ENCODE measurements around the gene C1RL.

C1RL gene

GRCh38 chr12:7108796-7109571 is at the start of gene C1RL:
Gene C1RL, minus strand, starts transcription at chr12:7109214. Its CDS starts 34 bp downstream, at chr12:7109180.
- peak; percentile 77 for DNase-seq

GRCh38 chr12:7157391-7157790 is 48.4 kb upstream of the C1RL start:
- no peak for DNase-seq

- DNase-seq, result no peak
These were observed 47.5 kb upstream of the C1RL start for GRCh38 chr12:7156259-7157197.

- DNase-seq, result peak; percentile 65
These were observed 46.5 kb upstream of the C1RL start for GRCh38 chr12:7155471-7156034.

DNA sequence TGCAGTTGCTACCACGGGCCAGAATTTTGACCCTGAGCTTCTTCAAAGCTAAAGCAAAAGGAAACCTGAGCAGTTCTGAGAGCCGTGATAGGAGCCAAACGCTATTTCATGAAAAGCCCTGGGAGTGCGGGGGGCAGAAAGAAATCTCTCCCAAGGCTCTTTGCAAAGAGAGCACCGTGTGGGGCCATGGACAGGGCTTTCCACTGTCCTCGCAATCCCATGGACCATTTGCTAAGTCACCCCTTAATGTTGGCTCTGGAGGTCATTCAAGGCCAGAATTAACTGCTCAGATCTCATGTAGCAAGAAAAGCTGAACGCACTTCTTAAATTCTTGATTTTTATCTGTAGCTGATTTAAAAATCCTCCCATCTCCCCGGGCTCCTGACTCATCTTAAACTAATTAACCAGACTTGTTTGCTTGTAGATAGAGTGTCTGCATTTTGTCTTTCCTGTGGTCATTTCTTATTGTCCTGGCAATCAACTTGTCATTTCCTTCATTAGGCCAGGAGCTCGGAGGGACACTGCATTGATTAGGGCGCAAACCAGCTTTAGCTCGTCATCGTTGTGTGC is 46.0 kb upstream of the C1RL start:
- no peak for DNase-seq

- DNase-seq, result no peak
These were observed 45.0 kb upstream of the C1RL start for GRCh38 chr12:7154042-7154441.

DNA sequence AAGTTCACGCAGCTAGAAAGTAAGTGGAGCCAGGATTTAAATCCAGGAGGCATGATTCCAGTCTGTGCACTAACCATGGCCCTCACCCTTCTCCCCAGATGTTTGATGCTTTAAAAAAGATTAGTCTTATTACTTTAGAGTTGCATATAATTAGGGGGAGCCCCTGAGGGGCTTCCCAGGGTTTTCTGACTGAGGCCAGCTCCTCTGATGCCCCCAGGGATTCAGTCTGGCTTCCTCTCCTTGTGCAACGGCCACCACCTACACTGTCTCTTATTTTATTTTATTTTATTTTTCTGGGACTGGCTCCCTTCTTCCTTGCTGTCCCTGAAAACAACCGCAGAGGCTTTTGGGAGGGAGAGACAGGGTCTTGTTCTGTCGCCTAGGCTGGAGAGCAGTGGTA is 43.8 kb upstream of the C1RL start:
- DNase-seq, result no peak

DNA sequence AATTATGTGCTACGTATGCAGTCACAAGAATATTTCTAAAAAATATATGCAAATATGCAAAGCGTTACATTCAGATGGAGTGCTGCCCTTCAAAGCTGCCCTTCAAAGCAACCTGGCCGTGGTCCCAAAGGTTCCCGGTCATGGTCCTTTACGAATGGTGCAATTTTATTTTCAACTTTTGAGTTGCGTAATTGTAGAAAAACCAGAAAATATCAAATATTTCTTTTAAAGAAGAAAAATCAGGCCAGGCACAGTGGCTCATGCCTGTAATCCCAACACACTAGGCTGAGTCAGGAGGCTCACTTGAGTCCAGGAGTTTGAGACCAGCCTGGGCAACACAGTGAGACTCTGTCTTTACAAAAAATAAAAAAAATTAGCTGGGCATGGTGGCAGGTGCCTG is 42.5 kb upstream of the C1RL start:
- DNase-seq, result no peak

GRCh38 chr12:7150841-7151240 is 41.8 kb upstream of the C1RL start:
- no peak for DNase-seq

GRCh38 chr12:7150356-7150755 is 41.3 kb upstream of the C1RL start:
- no peak for DNase-seq

DNA sequence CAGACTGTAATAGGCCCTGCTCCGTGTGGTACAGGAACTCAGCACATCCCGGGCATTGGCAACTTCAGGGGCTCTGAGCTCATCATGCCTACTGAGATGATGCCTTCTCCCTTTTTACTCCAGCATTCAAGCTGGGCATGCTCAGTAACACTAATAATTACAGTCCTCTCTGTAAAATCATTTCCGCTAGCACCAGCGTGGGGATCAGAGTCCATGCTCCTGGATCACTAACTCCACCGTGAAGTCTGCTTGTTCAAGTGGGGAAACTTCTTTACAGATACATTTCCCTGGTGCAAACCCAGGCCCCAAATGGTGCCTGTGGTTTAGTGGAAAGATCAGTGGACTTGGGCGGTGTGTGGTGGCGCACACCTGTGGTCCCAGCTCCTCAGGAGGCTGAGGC is 37.9 kb upstream of the C1RL start:
- no peak for DNase-seq

- DNase-seq, result no peak
These were observed 37.2 kb upstream of the C1RL start for GRCh38 chr12:7146228-7146627.

DNA sequence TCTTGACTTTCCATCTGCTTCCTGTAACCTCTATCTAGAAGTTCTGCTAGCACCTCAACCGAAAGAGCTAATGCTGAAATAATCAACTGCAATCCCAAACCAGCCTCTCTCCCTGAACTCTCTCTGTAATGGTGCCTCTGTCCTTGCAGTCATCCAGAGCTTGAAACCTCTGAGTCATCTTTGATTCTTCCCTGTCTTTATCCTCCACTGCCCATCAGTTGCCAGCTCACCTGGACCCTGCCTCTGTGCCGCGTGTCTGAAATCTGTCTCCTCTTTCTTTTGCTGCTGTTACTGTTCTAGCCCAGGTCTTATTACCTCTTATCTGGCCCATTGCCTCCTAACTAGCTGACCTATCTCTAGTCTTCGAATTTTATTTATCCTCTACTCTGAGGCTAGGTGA is 36.7 kb upstream of the C1RL start:
- DNase-seq, result no peak

- peak; percentile 5 for DNase-seq
These were observed 35.6 kb upstream of the C1RL start for GRCh38 chr12:7144414-7145120.

- DNase-seq, result no peak
These were observed 34.5 kb upstream of the C1RL start for GRCh38 chr12:7143564-7143963.

DNA sequence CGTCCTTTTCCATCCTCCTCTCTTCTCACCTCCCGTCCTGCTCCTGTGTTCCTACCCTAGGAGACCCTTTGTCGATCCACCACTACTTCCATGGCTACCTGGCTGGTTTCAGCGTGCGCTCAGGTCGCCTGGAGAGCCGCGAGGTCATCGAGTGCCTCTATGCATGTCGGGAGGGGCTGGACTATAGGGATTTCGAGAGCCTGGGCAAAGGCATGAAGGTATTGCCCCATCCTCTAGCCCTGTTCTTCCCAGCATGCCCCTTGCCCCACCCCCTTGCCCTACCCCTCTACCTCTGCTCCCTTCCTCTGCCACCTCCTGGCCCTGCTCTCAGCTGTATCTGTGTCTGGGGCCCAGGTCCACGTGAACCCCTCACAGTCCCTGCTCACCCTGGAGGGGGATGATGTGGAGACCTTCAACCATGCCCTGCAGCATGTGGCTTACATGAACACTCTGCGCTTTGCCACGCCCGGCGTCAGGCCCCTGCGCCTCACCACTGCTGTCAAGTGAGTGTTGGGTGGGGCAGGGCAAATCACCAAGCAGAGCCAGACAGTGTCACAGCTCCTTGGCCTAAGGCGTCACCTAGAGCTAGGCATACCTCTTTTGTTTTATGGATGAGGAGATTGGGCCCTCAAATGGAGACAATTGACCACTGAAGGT is 33.9 kb upstream of the C1RL start:
- DNase-seq, result no peak

GRCh38 chr12:7142056-7142644 is 33.1 kb upstream of the C1RL start:
- DNase-seq, result peak; percentile 43

DNA sequence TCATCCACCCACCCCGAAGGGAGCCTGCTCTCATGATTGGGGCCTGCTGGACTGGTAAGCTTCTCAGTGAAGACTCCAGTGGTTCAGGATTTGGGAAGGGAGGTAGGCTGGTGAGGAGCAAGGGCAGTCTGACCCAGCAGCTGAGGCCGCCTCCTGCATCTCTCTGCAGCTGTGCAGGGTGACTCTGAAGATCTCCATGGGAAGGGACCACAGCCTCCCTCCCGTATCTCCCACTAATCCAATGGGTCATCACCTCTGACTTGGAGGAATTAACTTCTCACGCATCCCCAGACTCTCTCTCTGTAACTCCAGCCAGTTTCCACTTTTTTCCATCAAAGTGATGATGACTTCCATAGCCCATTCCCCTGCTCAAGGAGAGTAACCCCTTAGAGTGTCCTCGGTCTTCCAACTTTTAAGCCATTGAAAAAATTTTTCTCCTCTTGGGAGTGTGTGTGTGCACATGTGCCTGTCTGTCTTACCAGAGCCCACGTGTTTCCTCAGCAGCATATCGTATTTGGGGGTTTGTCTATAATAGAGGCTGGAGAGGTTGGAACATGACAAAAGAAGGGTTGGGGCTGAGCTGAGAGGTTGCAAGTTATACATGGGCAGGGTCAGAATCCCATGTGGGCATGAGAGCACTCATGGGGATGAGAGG is 32.5 kb upstream of the C1RL start:
- DNase-seq, result no peak

DNA sequence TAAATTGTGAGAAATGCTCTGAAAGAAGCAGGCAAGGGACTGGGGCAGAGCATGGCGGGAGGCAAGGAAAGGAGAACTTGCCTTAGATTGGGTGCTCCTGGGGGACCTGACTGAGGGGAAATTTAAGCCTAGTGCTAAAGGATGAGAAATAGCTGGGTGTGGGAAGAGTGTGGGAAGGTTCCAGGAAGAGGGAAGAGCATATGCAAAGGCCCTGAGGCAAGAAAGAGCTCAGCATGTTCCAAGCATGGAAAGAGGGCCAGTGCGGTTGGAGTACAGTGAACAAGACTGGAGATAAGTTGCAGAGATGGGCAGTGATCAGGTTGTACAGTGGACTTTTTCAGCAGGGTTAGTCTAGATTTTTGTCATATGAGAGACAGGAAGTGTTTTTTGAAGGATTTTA is 30.2 kb upstream of the C1RL start:
- no peak for DNase-seq

DNA sequence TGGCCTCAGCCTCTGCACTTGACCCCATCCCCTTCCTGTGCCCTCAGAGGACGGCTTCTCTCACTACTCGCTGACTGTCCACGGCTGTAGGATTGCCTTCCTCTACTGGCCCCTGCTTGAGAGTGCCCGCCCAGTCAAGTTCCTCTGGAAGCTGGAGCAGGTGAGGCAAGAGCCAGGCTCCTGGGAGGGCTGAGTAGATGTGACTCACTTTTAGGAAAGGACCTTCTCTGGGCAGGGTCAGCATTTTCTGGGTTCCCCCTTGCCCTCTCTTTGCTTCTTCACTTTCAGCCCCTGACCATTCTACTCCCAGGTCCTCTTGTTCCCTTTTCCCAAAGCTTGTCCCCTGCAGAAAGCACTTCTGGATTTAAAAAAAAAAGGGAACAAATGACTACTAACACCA is 28.9 kb upstream of the C1RL start:
- DNase-seq, result no peak

DNA sequence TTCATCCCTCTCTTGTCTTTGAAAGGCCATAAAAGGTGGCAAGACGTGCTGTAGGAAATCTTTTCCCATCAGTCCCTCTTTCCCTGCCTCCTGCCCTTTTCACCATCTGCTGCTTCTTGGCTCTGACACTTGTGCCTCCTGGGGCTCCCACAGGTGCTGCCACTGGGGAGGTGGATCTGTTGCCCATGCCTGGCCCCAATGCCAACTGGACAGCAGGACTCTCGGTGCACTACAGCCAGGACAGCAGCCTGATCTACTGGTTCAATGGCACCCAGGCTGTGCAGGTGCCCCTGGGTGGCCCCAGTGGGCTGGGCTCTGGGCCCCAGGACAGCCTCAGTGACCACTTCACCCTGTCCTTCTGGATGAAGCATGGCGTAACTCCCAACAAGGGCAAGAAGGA is 27.7 kb upstream of the C1RL start:
- no peak for DNase-seq

Data from NCI-H2029 (cell line).